GM18870 (cell line): ENCODE results near the gene IFITM10.

Experiments used
- ATAC-seq: cut with Tn5 transposase; IDR thresholded peaks from one replicate; pipeline ENCODE4 v1.9.1; 2021; ENCODE audit warnings: moderate library complexity; ENCODE audit not compliant: unreplicated experiment

Gene IFITM10

DNA sequence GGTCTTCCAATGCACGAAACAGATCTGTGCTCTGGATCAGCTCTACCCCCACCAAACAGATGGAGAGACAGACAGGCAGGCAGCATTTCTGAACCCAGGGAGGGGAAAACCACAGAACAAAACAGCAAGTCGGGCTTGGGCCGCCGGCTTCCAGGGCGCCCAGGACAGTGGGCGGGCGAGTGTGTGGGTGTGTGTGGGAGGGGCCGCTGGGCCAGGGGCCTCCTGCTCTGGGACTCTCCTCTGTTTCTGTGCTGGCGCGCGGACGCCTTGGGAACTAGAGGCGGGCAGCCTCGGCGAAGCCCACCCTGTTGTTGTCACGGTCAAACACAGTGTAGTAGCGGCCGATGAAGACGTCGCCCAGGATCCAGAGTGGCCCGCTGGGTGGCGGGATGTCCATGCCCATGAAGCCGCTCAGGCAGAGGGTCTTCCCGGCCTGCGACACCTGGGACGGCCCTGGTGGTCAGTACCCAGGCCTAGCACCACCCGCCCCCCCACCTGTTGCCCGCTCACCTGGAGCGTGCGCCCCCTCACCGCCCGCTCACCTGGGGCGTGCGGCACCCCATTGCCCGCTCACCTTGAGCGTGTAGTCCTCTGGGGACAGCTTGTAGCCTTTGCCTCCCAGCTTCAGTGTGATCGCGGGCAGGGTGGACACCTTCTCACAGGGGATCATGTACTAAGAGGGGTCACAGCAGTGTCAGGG lies 3.0 kb upstream of the IFITM10 start:
- ATAC-seq: no peak

DNA sequence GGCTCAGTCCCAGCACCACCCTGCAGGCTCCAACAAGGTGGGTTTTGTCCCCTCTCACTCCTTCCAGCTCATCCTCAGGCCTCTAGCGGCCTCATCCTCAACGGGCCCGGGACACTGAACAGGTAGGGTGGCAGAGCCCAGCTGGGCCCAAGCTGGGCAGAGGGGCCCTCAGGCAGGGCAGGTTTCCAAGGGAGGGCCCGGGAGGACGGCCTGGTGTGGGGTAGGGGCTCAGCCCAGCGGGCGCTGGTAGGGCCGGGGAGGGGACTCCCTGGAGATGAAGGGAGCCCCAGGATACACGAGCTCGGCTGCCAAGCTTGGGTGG lies 2.5 kb upstream of the IFITM10 start:
- no peak for ATAC-seq

DNA sequence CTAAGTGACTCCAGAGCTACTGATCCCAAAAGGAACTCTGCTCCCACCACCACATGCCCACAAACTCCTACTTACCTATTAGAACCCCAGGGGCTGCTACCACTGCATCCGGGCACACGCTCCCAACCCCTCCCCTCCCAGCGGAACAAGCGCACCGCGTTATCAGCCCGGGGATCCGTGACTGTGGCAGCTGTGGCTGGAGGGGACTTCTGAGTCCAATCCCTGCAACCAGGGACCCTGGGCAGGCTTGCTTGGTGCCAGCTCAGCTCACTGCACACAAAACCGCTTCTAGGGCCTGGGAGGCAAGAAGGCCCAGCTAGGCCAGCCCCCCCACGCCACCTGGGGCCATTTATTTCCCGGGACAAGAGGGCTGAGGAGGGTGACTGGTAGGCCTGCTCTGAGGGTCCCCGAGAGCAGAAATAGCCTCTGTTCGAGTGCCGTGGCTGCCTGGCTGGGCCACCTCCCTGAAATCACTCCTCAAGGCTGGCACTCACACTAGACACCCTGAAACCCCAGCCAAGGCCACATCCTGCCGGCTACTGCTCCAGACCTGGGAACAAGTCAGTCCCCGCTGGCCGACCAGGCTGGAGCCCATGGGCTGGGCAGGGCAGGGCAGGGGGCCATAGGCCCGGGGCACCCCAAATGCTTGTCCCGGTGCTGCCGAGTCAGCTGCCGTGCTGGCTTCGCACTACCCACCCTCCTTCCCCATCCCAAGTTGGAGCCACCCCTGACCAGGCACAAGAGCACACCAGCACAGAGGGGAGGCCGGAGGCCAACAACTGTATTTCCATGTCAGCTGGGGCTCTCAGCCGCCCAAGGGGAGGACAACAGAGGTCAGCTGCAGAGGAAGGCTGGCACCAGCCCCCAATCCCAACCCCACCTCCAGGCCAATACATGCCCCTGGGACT lies 1.9 kb upstream of the IFITM10 start:
- no peak for ATAC-seq

DNA sequence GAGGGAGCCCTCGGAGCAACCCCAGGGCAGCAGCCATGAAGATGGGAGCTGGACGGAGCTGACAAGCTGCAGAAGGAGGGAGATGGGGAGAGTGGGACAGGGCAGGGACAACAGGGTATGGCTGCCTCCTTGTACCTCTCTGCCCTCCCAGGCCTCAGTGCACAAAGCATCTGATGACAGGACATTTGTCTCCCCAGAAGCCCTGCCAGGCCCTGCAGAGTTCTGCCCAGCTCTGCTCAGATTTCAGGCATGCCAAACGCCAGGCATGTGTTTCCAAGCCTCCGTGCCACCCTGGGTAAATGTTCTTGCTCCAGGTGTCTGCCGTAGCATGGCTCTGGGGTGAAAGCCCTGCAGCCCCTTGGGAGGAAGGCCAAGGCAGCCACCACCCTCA lies 1.1 kb upstream of the IFITM10 start:
- no peak for ATAC-seq

DNA sequence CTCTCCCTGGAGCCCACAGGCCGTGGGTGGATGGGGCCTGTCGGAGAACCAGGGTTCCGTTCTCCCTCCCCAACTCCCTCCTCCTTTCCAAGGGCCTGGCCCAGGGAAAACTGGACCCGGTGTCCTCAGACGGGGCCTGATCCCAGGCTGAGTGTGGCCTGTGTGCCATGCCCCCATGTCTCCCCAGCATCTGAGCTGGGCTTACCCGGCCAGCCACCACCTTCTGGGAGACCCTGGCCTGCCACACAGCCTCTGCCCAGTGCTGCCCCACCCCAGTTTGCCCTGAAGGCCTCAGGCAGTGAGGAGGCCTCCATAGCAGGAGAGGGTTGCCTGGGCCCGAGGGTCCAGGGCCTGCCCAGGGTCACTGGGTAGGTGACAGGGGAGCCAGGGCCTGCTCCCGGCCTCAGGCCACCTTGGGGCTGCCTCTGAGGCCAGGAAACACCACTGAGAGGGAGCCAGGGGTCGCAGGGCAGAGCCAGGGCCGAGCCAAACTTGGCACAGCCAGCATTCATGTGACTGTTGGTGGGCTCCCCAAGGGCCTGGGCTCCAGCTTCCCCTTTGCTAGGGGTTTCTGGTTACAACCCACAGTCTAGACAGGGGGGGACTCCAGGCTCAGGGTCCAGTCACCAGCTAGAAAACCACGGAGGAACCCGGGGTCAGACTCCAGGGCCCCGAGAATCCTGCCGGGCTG lies 590 bp upstream of the IFITM10 start:
- no peak for ATAC-seq

DNA sequence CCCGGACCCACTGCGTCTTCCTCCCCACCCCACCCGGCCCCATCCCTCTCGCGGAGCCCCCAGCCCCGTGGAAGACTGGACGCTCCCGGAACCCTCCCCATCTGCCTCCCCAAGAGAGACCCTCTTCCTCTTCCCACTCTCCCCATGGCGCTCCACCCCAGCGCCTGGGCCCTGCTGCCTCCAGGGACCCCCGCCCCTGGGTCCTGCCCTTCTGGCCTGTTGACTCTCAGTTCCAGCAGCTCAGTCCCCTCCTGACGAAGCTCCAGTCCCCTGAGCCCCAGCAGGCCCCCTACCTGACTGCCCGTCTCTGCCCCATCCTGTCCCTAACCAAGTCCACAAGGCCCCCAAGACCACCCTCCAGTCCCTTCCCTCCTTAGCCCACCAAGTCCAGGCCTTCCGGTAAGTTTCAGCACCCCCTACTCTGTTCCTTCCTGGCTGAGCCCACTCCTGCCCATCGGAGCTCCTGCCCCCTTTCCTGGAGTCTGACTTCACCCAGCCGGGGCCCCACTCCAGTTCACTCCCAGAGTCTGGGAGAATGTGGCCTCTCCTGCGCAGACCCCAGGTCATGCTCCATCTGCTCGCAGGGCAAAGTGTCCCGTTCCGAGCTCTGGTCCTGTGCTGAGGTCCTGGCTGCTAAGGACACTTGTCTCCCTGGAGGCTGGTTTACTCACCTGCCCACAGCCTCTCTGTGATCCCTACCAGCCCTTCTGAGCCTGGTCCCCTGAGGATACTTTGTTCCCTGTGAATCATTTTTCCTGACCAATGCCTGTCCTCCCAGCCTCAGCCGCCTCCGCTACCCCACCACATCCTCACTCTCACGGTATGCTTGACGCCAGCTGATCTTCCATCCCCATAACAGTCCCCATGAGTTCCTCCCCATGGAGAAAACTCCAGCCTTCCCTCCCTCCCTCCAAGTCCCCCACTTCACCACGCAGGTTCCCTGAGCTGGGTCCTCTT lies 722 bp downstream of the IFITM10 start:
- ATAC-seq: no peak

DNA sequence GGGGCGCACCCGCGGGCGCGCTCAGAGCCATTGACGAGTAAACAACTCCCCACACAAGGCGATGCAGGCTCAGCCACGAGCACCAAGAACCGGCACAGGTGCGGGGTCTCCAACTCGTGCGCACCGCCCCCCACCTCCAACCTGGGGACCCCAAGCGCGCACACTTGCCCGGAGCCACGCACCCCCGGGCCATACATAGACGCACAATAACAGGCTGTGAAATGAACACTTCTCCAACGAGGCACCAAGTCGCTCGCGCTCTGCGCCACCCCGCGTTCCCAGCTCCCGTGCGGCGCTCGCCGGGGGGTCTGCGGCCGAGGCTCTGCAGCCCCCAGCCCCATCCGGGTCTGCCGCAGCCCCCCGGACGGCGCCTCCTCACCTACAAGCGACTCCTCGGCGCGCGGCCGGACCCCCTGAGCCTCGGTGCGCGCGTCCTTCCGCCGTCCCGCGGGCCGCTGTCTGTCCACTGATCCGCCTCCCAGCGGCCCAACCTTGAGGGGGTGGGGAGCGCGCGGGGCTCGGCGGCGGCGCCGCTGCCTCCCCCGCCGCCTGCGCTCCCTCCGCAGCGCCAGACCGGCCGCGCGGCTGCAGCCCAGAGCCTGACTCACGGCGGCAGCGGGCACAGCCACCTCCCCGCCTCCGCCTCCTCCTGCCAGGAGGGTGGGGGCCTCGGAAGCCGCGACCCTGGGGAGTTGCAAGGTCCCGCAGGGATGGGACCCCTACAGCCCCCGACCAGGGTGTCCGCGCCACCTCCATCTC lies 1.6 kb downstream of the IFITM10 start:
- no peak for ATAC-seq

DNA sequence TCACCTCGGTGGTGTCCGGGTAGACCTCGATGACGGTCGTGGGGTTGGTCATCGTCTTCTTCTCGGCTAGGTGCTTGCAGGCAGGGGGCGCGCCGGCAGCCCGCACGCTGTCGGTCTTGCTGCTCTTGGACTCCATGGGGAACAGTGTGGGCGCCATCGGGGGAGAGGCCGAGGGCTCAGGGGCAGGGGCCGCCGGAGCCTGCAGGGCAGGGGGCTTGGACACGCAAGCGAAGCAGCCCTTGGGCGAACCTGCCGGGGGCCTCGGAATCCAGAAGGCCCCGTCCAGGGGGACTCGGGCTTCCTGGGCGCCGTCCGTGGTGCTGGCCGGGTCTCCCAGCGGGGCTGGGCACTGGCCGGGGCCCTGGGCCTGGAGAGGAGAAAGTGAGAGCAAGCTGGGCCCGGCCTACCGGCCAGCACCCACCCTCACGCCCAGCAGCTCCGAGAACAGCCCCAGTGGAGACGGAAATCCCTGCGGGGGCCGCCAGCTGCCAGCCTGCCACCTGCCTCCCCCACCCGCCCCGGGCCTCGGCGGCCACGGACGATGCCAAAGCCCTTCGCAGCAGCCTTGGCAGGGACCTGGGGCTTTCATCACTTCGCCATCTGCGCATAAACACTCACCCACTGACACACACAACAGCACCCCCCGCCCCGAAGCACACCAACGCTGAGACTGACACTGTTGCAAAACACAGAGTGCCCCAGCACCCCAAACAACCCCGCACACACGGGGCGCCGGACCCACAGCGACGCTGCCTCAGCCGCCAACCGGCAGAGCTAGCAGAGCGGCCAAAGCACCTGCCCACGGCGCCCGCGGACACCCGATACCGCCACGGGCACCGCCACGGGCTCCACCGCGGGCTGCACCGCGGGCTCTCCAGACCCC lies 2.4 kb downstream of the IFITM10 start:
- no peak for ATAC-seq

DNA sequence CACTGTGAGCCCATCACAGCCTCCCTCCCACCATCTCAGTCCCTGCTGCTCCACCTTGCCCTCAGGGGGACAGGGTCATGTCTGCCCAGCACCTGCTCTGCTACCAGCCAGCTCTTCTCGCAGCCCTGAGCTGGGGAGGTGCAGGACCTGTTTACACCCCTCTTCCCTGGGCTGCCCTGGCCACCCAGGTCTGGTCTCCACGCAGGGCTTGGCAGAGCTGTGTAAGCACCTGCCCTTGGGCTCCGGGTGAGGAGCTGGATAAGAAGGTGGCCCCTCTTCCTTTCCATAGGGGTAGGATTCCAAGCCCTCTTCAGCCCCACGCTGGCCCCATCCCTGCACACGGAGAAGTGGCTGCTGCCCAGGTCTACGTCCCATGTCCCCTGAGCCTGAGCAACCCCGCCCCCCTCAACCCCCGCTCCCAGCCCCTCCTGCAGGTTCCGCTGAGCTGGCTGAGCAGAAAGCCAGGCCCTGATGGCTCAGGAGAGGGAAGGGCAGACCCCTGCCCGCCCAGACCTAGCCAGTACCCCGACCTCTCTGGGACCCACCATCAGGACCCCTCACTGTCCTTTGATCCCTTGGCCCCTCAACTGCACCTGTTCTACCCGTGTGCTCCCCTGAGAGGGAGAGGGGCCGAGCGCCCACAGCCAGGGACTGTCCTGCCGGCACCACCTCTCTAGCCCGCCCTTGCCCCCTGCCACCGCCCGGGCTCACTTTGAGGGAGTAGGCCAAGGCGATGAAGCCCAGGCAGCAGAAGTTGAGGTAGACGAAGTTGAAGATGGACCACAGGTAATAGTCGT lies 3.2 kb downstream of the IFITM10 start:
- ATAC-seq: no peak

DNA sequence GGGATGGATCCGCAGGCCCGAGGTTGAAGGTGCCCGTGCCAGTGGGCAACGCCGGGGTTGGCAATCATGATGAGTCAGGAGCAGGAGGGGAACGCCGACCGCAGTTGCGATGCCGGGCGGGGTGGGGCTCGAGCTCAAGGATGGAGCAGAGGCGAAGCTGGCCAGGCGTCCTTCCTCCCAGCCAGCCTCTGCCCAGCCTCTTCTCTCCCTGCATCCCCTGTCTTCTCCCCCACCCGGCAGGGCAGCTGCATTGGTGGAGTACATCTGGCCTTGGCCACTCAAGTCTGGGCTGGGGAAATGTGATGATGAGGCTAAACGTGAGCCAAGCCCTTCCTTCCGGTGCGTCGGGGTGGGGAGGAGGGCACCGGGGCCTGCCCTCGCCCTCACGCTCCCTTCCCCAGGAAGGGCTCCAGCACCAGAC lies 3.9 kb downstream of the IFITM10 start:
- no peak for ATAC-seq

DNA sequence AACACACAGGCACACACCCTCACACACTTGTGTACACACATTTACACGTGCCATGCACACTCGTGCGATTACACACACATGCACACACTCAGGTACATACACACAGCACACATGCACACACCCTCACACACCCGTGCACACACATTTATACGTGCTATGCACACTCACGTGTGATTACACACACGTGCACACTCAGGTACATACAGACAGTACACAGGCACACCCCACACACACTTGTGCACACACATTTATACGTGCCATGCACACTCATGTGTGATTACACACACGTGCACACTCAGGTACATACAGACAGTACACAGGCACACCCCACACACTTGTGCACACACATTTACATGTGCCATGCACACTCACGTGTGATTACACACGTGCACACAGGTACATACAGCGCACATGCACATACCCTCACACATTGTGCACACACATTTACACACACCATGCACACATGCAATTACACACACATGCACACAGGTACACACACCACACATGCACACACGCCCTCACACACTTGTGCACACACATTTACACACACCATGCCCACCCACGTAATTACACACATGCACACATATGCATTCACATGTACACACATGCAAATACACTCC lies 4.6 kb downstream of the IFITM10 start:
- no peak for ATAC-seq

DNA sequence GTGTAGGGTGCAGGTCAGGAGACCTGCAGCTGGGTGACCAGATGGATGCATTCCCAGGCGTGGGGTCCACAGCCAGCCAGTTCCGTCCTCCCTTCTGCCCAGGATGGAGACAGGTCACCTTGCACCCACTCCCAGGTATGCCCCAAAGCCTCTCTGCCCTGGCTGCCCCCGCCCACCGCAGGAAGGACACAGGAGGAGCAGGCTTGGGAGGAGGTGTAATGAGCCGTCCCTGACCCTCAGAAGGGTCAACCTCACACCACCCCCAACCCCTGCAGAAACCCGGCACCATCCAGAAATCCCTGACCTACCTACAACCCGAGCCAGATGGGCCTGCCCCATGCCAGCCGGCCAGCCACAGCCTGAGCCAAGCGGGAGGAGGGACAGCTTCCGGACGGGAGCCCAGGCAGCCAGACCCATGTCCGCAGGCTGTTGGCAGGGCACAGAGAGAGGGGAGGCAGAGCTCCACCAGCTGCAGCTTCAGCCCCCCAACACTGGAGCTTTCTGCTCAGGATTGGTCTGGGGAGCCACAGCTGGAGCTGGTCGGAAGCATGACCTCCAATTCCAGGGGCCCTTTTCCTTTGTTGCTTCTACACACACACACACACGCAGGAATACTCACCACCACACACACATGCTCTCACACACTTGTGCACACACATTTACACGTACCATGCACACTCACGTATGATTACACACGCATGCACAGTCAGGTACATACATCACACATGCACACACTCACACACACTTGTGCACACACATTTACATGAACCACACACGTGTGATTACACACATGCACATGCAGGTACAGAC lies 5.3 kb downstream of the IFITM10 start:
- ATAC-seq: no peak

DNA sequence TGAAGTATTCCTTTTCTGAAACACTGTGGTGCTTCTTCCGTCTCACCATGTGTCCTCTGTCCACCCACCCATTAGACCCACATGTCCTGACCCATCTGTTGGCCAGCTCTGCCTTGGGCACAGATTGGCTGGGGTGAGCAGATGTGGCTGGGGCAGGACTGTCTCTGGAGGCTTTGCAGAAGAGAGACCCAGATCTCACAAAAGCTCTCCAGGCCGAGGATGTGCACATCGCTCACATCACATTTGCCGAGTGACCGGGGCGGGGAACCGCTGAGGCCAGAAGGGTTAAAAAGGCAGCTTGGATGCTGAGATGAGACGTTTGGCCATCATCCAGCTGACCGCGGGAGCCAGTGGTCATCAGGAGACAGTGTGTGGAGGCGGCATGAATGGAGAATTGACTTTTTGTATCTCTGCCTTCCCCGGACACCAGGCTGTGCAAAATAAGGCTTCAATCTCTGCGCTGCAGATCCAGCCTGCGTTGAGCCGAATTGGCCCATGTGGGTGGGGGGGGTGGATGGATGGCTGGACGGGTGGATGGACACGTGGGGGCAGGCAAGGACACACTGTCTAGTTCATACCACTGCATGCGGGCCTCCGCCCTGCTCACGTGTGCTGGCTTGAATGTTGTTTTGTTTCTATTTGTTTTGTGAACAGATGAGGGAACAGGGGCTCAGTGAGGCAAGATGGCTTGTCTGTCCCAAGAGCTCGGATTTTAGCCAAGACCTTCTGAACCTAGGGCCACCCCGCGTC lies 6.1 kb downstream of the IFITM10 start:
- ATAC-seq: no peak

DNA sequence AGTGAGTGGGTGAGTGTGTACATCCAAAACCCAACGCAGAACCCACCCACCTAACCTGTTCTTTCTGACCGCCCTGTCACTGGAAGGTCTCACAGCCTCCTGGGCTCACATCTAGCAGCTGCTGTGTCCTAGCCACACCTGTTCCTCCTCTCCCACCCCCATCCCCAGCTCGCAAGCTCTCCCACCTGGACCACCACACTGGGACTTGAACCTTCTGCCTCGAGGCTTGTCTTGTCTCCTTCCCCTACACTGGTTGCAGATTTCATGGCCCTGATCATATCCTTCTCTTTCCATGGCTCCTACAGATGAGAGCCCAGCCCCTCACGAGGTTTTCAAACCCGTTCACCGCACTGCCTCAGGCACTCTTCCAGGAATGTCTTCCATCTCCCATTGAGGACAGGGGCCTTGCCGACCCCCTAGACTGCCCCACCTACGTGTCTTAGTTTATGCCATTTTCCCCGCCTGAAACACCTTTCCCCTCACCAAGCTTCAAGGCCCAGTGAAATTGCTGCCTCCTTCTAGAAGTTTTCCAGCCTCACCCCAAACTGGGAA lies 6.7 kb downstream of the IFITM10 start:
- ATAC-seq: no peak

DNA sequence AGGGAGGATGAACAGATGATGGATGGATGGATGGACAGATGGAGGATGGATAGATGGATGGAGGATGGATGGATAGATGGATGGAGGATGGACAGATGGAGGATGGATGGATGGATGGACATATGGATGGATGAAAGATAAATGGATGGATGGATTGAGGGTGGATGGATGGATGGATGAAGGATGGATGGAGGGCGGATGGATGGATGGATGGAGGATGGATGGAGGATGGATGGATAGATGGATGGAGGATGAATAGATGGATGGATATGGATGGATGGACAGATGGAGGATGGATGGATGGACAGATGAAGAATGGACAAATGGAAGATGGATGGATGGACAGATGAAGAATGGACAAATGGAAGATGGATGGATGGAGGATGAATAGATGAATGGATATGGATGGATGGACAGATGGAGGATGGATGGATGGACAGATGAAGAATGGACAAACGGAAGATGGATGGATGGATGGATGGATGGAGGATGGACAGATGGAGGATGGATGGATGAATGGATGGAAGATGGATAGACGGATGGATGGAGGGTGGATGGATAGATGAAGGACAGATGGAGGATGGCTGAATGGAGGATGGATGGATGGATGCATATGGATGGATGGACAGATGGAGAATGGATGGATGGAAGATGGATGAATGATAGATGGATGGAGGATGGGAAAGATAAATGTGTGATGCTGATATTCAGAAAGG lies 7.4 kb downstream of the IFITM10 start:
- ATAC-seq: no peak
